Measurements from ENCODE around the gene LNX1.

GRCh38 chr4:53563824-53564223, 27.5 kb downstream of the LNX1 start:
- TF ChIP-seq, protein P1, sequence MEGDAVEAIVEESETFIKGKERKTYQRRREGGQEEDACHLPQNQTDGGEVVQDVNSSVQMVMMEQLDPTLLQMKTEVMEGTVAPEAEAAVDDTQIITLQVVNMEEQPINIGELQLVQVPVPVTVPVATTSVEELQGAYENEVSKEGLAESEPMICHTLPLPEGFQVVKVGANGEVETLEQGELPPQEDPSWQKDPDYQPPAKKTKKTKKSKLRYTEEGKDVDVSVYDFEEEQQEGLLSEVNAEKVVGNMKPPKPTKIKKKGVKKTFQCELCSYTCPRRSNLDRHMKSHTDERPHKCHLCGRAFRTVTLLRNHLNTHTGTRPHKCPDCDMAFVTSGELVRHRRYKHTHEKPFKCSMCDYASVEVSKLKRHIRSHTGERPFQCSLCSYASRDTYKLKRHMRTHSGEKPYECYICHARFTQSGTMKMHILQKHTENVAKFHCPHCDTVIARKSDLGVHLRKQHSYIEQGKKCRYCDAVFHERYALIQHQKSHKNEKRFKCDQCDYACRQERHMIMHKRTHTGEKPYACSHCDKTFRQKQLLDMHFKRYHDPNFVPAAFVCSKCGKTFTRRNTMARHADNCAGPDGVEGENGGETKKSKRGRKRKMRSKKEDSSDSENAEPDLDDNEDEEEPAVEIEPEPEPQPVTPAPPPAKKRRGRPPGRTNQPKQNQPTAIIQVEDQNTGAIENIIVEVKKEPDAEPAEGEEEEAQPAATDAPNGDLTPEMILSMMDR (IDR thresholded peaks at IDR 0.05; ENCODE audit: extremely low read depth in 1 of 2, insufficient read depth in 1 of 2, low read depth in 1 of 2, low read length in 2 of 2): no peak
- TF ChIP-seq JUN (IDR thresholded peaks at IDR 0.05; ENCODE audit: borderline replicate concordance, insufficient read depth, insufficient read length, low read depth) (no peak), POLR2A (IDR thresholded peaks at IDR 0.05; ENCODE audit: low read depth, low read length) (no peak), EZH2 (IDR thresholded peaks at IDR 0.05; ENCODE audit: borderline replicate concordance, low read depth, low read length, severe bottlenecking) (no peak)

Data from endothelial cell of umbilical vein (primary cell).